GM12865 (cell line): ENCODE measurements around the gene CRTAP.

ENCODE experiments used
- DNase-seq: peaks from one replicate; pipeline ENCODE4 v3.0.0; 2010; ENCODE audit warnings: low read depth
- H3K4me3 ChIP-seq: 2 replicates; pipeline ENCODE4 v1.5.1; 2011; ENCODE audit warnings: mild to moderate bottlenecking, low read depth, low read length, control low read depth
- CTCF ChIP-seq: IDR thresholded peaks from 2 replicates; pipeline ENCODE4 v1.5.1; 2011; ENCODE audit warnings: low read length, control low read depth, low read depth, inconsistent platforms; ENCODE audit not compliant: insufficient read depth; ENCODE audit errors: missing control alignments

Gene CRTAP

GRCh38 chr3:33186524-33187367 is 72.9 kb downstream of the CRTAP start:
- no peak overlapping the region for H3K4me3 ChIP-seq
- no peak for TF ChIP-seq CTCF
- no peak for DNase-seq

- no peak overlapping the region for H3K4me3 ChIP-seq
- no peak for TF ChIP-seq CTCF
Measured at GRCh38 chr3:33187368-33187634, 73.5 kb downstream of the CRTAP start.

GRCh38 chr3:33194303-33194702 is 80.5 kb downstream of the CRTAP start:
- no peak for TF ChIP-seq CTCF
- DNase-seq: peak; percentile 42
- H3K4me3 ChIP-seq: no peak overlapping the region

More at GRCh38 chr3:33187368-33187634, 73.5 kb downstream of the CRTAP start:
- DNase-seq: no peak

- TF ChIP-seq CTCF: no peak
- no peak overlapping the region for H3K4me3 ChIP-seq
- DNase-seq: no peak
Measured at GRCh38 chr3:33196538-33196937, 82.7 kb downstream of the CRTAP start.
